Measurements from ENCODE around the gene TAAR9.

TAAR9 gene

DNA sequence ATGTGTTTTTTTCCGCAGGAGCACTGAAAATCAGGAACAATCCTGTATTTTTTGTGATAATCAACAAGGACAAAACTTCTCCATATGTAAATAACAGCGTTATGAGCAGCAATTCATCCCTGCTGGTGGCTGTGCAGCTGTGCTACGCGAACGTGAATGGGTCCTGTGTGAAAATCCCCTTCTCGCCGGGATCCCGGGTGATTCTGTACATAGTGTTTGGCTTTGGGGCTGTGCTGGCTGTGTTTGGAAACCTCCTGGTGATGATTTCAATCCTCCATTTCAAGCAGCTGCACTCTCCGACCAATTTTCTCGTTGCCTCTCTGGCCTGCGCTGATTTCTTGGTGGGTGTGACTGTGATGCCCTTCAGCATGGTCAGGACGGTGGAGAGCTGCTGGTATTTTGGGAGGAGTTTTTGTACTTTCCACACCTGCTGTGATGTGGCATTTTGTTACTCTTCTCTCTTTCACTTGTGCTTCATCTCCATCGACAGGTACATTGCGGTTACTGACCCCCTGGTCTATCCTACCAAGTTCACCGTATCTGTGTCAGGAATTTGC is 32.2 kb downstream of the TAAR9 start, which contains the start of gene TAAR6:
Gene TAAR6, plus strand, starts transcription at position 102 of the 557 bp plus-strand sequence. Its CDS starts 0 bp downstream, at position 102.
- TF ChIP-seq, protein P1, sequence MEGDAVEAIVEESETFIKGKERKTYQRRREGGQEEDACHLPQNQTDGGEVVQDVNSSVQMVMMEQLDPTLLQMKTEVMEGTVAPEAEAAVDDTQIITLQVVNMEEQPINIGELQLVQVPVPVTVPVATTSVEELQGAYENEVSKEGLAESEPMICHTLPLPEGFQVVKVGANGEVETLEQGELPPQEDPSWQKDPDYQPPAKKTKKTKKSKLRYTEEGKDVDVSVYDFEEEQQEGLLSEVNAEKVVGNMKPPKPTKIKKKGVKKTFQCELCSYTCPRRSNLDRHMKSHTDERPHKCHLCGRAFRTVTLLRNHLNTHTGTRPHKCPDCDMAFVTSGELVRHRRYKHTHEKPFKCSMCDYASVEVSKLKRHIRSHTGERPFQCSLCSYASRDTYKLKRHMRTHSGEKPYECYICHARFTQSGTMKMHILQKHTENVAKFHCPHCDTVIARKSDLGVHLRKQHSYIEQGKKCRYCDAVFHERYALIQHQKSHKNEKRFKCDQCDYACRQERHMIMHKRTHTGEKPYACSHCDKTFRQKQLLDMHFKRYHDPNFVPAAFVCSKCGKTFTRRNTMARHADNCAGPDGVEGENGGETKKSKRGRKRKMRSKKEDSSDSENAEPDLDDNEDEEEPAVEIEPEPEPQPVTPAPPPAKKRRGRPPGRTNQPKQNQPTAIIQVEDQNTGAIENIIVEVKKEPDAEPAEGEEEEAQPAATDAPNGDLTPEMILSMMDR (IDR thresholded peaks at IDR 0.05): no peak
- Histone ChIP-seq H3K27ac (no peak within 1 kb of the TSS), H3K4me1 (ENCODE audit: control insufficient read depth in 1 of 2, insufficient read depth in 1 of 2, low read depth in 1 of 2, low read length in 1 of 2) (peaks cover 21 to 27% of the 10 kb centered on the region in 2 experiments), H3K4me3 (ENCODE audit: low read depth in 1 of 2, low read length in 1 of 2) (no peak within 1 kb of the TSS), H3K27me3 (peaks cover 32% of the 10 kb centered on the region), H3K9me3 (no peaks in the 10 kb centered on the region), H3K36me3 (no peaks in the 10 kb centered on the region)

DNA sequence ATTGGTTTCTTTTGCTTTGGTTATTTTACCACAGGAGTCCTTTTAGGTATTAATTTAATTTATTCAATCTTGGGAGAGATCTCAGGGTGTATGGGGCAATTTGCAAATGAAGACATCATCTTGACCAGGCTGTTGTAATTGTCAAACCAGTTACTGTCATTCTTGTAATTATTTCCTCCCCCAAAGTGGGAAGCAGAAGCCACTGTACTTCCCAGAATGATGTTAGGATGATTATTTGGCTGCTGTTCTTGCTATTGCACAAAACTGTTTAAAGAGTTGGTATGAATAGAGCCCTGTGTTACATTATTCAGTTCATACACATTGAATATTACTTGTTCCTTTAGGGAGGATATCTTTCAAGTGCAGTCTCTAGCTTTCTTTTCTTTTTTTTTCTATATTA is 33.7 kb downstream of the TAAR9 start:
- Histone ChIP-seq H3K4me3 (ENCODE audit: low read depth in 1 of 2, low read length in 1 of 2) (no peak overlapping the region), H3K27me3 (peaks cover 32% of the 10 kb centered on the region), H3K4me1 (ENCODE audit: control insufficient read depth in 1 of 2, insufficient read depth in 1 of 2, low read depth in 1 of 2, low read length in 1 of 2) (peaks cover 21 to 27% of the 10 kb centered on the region in 2 experiments), H3K9me3 (no peaks in the 10 kb centered on the region), H3K27ac (peak overlapping the region; percentile 48), H3K36me3 (no peaks in the 10 kb centered on the region)
- TF ChIP-seq, protein P1 (IDR thresholded peaks at IDR 0.05): no peak

DNA sequence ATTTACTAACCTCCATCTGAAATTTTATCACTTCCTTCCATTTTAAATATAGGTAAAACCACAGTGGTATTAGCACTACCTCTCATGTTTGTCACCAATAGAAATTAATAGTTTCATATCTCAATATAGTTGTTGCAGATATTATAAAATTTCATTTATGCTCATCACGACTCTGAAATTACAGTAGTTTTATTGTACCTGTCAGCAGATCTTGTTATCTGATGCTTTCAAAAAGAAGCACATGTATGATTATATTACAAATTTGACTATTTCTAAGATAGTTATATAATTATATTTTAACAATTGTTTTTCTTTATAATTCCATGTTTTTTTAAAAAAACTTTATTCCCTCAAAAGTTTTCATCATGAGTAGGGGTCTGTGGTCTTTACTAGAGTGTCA is 46.6 kb downstream of the TAAR9 start:
- Histone ChIP-seq H3K36me3 (no peaks in the 10 kb centered on the region), H3K27me3 (peaks cover 17% of the 10 kb centered on the region), H3K4me3 (ENCODE audit: low read depth in 1 of 2, low read length in 1 of 2) (no peak overlapping the region), H3K4me1 (ENCODE audit: control insufficient read depth in 1 of 2, insufficient read depth in 1 of 2, low read depth in 1 of 2, low read length in 1 of 2) (peaks cover 27 to 39% of the 10 kb centered on the region in 2 experiments), H3K9me3 (no peaks in the 10 kb centered on the region), H3K27ac (no peak overlapping the region)
- TF ChIP-seq, protein P1 (IDR thresholded peaks at IDR 0.05): no peak

DNA sequence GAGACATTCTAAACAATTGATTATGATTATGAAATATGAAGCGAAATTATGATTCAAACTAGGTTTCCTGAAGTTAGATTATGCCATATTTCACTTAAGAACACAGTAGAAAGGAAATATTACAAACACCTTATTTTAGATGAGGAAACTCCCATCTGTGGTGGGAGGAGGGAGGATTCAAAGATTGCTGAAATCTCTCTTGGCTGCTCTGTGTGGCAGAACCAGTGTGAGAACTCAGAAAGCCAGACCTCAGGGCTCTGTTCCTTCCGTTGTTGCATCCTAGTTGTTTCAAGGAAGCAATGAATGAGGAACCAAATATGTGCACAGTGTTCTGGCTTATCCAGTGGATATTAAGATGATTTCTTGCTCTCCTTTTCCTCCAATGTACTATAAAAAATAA is 49.3 kb downstream of the TAAR9 start:
- H3K27me3 ChIP-seq: peaks cover 6% of the 10 kb centered on the region
- H3K4me3 ChIP-seq (ENCODE audit: low read depth in 1 of 2, low read length in 1 of 2): no peak overlapping the region
- peaks cover 51 to 67% of the 10 kb centered on the region in 2 experiments for H3K4me1 ChIP-seq (ENCODE audit: control insufficient read depth in 1 of 2, insufficient read depth in 1 of 2, low read depth in 1 of 2, low read length in 1 of 2)
- H3K36me3 ChIP-seq: no peaks in the 10 kb centered on the region
- peak overlapping the region; percentile 61 for H3K27ac ChIP-seq
- H3K9me3 ChIP-seq: no peaks in the 10 kb centered on the region
- TF ChIP-seq, protein P1 (IDR thresholded peaks at IDR 0.05): no peak

All from neutrophil (primary cell).